Measurements from ENCODE around the gene ORC6. TPM values are rescaled to one million over a fixed set of nuclear protein-coding genes. Genes with fewer than 3 reads are reported as not detected.

ORC6 gene
- total and polyA plus RNA-seq, 2 experiments from 2014 or later: 32.6 to 35.5 TPM

DNA sequence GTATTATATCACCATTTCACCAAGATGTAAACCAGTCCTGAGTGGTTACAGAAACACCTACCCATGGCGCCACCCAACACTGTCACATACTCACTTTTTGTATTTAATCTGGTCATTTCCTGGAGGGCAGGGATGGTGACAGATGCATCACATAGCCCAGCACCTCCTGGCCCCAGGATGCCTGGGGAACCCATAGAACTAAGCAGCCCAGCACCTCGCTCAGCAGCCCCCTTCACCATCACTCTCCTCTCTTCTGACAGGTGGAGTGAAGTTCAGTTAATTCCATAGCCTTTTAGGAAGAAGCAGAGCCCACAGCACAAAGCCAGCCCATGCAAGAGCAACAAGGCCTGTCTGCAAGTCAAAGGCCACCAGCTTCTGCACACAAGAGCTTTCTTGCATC lies 31.2 kb downstream of the ORC6 start:
- Histone ChIP-seq H3K27ac (no peak overlapping the region), H3K4me1 (ENCODE audit: low read depth) (no peaks in the 10 kb centered on the region), H3K36me3 (peaks cover 71% of the 10 kb centered on the region), H3K4me3 (no peak overlapping the region), H3K9me3 (ENCODE audit: low read depth) (no peaks in the 10 kb centered on the region), H3K27me3 (no peaks in the 10 kb centered on the region)
- no peak for DNase-seq (ENCODE audit: low read depth in 1 of 2, low spot score in 1 of 2)
- TF ChIP-seq CTCF (IDR thresholded peaks at IDR 0.05; ENCODE audit: low read depth, low read length): no peak

- no peak overlapping the region for H3K27ac ChIP-seq
- TF ChIP-seq CTCF (IDR thresholded peaks at IDR 0.05; ENCODE audit: low read depth, low read length): no peak
- peaks cover 64% of the 10 kb centered on the region for H3K36me3 ChIP-seq
- no peaks in the 10 kb centered on the region for H3K4me1 ChIP-seq (ENCODE audit: low read depth)
- H3K27me3 ChIP-seq: no peaks in the 10 kb centered on the region
- DNase-seq (ENCODE audit: low read depth in 1 of 2, low spot score in 1 of 2): no peak
- no peaks in the 10 kb centered on the region for H3K9me3 ChIP-seq (ENCODE audit: low read depth)
- H3K4me3 ChIP-seq: no peak overlapping the region
Observed at GRCh38 chr16:46721885-46722284, 32.4 kb downstream of the ORC6 start.

DNA sequence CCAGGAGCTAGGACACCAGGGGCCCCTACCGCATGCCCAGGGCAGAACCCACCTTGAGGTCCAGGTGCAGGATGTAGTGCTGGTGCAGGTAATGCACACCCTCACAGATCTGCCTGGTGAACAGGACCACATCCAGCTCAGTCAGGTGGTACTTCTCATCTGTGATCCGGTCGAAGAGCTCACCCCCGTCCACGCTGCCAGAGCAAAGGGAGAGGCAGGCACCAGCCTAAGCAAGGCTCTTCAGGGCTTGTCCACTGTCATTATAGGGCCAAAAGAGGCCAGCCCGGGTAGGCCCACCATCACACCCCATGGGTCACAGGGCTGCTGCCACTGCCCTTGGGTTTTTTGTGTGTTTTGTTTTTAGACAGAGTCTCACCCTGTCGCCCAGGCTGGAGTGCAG lies 37.7 kb downstream of the ORC6 start:
- Histone ChIP-seq H3K4me1 (ENCODE audit: low read depth) (peaks cover 4% of the 10 kb centered on the region), H3K27me3 (no peaks in the 10 kb centered on the region), H3K36me3 (peaks cover 61% of the 10 kb centered on the region), H3K4me3 (no peak overlapping the region), H3K9me3 (ENCODE audit: low read depth) (no peaks in the 10 kb centered on the region), H3K27ac (peak overlapping the region; percentile 40)
- DNase-seq (ENCODE audit: low read depth in 1 of 2, low spot score in 1 of 2): no peak
- TF ChIP-seq CTCF (IDR thresholded peaks at IDR 0.05; ENCODE audit: low read depth, low read length): no peak

DNA sequence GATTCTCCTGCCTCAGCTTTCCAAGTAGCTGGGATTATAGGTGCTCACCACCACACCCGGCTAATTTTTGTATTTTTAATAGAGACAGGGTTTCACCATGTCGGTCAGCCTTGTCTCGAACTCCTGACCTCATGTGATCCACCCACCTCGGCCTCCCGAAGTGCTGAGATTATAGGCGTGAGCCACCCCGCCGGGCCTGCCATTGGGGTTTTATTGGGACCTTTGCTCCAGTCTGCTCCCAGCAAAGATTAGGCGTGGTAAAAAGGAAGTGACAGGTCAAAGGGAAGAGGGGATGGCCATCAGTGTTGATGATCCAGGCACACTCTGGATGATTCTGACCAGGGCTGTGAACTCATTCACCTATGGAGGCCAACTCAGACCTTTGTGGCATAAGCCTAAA lies 38.2 kb downstream of the ORC6 start:
- Histone ChIP-seq H3K4me3 (no peak overlapping the region), H3K27ac (peak overlapping the region; percentile 40), H3K4me1 (ENCODE audit: low read depth) (peaks cover 4% of the 10 kb centered on the region), H3K27me3 (no peaks in the 10 kb centered on the region), H3K9me3 (ENCODE audit: low read depth) (no peaks in the 10 kb centered on the region), H3K36me3 (peaks cover 58% of the 10 kb centered on the region)
- no peak for DNase-seq (ENCODE audit: low read depth in 1 of 2, low spot score in 1 of 2)
- no peak for TF ChIP-seq CTCF (IDR thresholded peaks at IDR 0.05; ENCODE audit: low read depth, low read length)

- Histone ChIP-seq H3K4me1 (ENCODE audit: low read depth) (peaks cover 4% of the 10 kb centered on the region), H3K4me3 (no peak overlapping the region), H3K27ac (peak overlapping the region; percentile 76), H3K27me3 (no peaks in the 10 kb centered on the region), H3K9me3 (ENCODE audit: low read depth) (no peaks in the 10 kb centered on the region), H3K36me3 (peaks cover 51% of the 10 kb centered on the region)
- no peak for DNase-seq (ENCODE audit: low read depth in 1 of 2, low spot score in 1 of 2)
- no peak for TF ChIP-seq CTCF (IDR thresholded peaks at IDR 0.05; ENCODE audit: low read depth, low read length)
Observed at GRCh38 chr16:46728806-46729205, 39.3 kb downstream of the ORC6 start.

All from cardiac muscle cell (in vitro differentiated cells and primary cell).